Measurements from ENCODE around the gene PPHLN1.

Gene PPHLN1, protein sequence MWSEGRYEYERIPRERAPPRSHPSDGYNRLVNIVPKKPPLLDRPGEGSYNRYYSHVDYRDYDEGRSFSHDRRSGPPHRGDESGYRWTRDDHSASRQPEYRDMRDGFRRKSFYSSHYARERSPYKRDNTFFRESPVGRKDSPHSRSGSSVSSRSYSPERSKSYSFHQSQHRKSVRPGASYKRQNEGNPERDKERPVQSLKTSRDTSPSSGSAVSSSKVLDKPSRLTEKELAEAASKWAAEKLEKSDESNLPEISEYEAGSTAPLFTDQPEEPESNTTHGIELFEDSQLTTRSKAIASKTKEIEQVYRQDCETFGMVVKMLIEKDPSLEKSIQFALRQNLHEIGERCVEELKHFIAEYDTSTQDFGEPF

DNA sequence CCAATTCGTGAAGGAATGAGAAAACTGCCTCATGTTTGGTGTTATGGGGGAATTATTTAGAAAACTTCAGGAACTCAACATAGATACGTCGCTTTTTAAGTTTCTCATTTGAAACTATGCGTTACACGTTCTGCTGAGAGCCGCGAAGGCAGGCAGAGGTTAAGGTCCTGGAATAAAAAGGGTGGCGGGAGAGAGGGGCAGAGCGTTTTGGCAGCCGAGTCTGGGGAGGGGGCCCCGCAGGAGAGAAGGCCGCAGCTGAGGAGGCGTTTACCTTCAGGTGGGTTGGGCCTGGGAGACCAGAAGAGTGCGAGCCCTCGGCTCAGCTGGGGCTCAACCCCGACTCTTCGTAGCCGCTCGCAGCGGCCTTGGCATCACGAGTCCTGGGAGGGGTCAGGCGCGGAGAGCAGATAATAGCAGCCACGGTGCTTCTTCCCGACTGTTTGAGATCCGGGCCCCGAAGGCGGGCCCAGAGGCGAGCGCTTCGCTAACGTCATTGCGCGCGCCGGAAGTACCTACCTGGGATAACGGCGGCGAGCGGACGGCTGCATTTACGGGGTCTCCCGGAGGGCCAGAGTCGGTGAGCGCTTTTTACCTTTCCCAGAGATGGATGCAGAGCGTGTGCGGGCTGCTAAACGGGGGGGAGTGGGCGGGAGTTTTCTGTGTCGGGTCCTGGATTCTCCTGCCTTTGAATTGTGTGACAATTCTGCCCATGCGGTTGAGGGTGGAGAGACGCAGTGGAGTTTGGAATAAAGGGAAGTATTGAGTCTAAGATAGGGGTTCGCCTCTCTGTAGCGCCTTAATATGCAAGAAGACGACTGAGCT lies at the start of gene PPHLN1, which contains the start of gene ZCRB1:
TSS of gene PPHLN1 (plus strand) at position 515 of the 822 bp plus-strand sequence. CDS start 9,736 bp downstream, outside the sequence.
TSS of gene ZCRB1 (minus strand) at position 442 of the 822 bp plus-strand sequence. CDS start 1,992 bp downstream, outside the sequence.
- peak; percentile 58 to 71 for DNase-seq (ENCODE audit: low read depth in 2 of 2)

- DNase-seq (ENCODE audit: low read depth in 2 of 2), result no peak
These were observed 48.4 kb upstream of the PPHLN1 start for GRCh38 chr12:42277396-42278127.

DNA sequence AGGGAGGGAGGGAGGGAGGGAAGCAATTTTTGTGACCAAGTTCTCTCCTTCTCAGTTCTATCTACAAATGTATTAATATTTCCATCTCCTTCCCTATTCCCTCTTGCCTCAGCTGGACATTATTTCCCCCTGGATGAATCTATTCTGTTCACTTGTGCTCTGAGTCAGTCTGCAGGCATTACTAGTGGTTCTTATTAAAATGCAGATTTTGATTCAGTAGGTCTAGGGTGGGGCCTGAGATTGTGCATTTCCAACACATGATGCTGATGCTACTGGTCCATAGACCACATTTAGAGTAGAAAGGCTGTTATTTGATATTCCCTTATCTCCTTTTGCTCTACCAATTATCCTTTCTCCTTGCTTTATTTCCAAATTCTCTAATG lies 47.8 kb upstream of the PPHLN1 start:
- no peak for DNase-seq (ENCODE audit: low read depth in 2 of 2)

GRCh38 chr12:42281278-42281677 lies 44.7 kb upstream of the PPHLN1 start:
- no peak for DNase-seq (ENCODE audit: low read depth in 2 of 2)

DNA sequence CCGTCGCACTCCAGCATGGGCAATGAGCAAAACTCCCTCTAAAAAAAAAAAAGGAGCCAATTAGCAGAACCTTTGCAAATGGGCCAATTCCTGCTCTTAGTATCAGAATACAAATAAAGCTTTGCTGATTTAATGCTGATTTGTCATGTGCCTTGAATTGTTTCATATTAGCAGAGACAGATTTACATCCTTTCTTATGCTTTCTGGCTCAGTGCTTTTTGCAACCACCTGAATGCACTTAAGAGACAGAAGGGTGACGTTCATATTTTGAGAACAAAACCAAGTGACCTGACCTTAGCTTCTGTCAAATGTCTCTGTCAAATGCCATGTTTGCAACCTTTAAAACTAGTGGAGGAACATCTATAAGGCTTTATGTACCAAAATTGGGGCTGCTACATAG lies 44.1 kb upstream of the PPHLN1 start:
- no peak for DNase-seq (ENCODE audit: low read depth in 2 of 2)

DNA sequence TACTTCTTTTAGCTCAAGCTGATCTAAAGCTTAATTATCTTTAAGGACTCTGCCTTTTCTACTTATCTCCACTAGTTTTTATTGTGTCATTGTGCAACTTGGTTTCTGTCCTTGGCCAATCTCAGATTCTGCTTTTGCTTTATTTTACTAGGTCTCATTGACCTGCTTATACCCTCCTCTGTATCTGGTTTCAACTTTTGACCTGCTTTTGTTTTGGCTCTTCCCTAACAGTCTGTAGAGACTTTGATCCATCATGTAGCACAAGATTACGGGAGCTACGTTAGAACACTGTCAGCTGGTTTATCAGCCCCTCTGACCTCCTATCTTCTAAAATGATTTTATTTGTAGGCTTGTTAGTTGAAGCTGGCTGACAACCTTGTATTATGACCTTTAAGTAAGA lies 43.7 kb upstream of the PPHLN1 start:
- DNase-seq (ENCODE audit: low read depth in 2 of 2), result no peak

GRCh38 chr12:42283739-42284138 lies 42.2 kb upstream of the PPHLN1 start:
- DNase-seq (ENCODE audit: low read depth in 2 of 2), result no peak

- no peak for DNase-seq (ENCODE audit: low read depth in 2 of 2)
These were observed 41.8 kb upstream of the PPHLN1 start for GRCh38 chr12:42284157-42284556.

GRCh38 chr12:42284876-42285275 lies 41.1 kb upstream of the PPHLN1 start:
- no peak for DNase-seq (ENCODE audit: low read depth in 2 of 2)

DNA sequence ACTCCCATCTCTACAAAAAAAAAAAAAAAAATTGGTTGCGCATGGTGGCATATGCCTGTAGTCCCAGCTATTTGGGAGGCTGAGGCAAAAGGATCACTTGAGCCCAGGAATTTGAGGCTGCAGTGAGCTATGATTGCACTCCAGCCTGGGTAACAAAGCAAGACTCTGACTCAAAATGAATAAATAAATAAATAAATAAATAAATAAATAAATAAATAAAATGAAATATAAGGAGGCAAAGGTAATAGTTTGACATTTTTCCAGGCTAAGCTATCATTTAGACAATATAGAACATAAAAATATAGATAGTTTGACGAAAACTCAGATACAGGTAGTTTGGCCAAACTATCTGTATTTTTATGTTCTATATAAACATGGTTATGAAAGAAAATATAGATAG lies 40.5 kb upstream of the PPHLN1 start:
- DNase-seq (ENCODE audit: low read depth in 2 of 2), result no peak

- no peak for DNase-seq (ENCODE audit: low read depth in 2 of 2)
These were observed 39.2 kb upstream of the PPHLN1 start for GRCh38 chr12:42286741-42287140.

DNA sequence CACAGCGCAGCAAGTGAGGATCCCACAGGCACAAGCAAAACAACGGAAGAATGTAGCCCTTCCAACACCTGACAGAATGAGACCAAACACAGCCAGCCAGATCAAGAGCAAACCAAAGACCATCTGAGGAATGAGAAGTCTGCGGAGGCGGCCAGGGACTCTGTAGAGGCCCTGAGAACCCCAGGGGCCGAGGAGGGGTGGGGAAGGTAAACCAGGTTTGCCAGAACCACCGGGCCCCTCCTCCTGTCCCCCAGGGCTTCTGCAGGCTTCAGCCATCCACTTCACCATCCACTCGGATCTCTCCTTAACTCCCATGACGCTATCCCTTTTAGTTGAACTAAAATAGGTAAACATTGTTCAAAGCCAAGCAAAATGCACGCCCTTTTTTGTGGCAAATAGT lies 37.4 kb upstream of the PPHLN1 start:
- DNase-seq (ENCODE audit: low read depth in 2 of 2), result no peak

- DNase-seq (ENCODE audit: low read depth in 2 of 2), result no peak
These were observed 34.3 kb upstream of the PPHLN1 start for GRCh38 chr12:42291680-42292079.

- no peak for DNase-seq (ENCODE audit: low read depth in 2 of 2)
These were observed 29.4 kb upstream of the PPHLN1 start for GRCh38 chr12:42296503-42297109.

DNA sequence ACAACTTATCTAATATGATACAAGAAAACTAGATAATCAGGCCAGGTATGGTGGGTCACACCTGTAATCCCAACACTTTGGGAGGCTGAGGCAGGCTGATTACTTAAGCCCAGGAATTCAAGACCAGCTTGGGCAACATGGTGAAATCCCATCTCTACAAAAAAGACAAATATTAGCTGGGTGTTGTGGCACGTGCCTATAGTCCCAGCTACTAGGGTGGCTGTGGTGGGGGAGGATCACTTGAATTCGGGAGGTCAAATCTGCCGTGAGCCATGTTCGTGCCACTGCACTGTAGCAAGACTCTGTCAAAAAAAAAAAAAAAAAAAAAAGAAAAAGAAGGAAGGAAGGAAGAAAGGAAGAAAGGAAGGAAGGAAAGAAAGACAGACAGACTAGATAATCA lies 27.1 kb upstream of the PPHLN1 start:
- DNase-seq (ENCODE audit: low read depth in 2 of 2), result no peak

DNA sequence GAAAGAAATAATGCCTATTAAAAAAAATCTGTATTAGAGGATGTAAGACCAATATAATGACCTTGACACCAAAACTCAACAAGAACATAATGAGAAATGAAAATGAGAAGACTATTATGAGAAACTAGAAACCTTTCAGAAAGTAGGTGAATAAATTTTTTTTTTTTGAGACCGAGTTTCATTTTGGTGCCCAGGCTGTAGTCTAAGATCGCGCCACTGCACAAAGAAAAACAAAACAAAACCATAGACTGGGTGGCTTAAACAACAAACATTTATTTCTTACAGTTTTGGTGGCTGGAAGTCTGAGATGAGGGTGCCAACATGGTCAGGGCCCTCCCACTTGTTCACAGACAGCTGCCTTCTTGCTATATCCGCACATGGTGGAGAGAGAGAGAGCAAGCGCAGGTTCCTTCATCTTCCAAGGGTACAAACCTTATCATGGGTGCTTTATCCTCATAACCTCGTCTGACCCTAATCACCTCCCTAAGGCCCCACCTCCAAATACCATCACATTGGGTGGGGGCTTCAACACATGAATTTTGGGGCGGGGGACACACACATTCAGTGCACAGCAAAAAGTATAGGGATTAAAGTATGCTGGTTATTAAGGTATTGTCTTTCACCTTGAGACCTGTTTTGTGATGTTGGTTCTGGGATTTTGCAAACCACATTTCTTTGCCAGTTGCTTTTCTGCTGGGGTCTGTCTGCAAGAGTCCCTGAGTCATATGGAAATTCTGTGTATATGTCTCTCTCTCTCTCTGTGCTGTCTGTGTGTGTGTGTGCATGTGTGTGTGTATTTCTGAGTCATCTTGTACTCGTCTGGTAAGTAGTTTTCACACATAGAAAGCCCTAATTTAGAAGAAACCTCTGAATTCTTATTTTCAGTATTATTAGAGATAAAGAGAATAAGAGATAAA lies 26.3 kb upstream of the PPHLN1 start:
- peak; percentile 49 to 56 for DNase-seq (ENCODE audit: low read depth in 2 of 2)

GRCh38 chr12:42306297-42306696 lies 19.7 kb upstream of the PPHLN1 start:
- DNase-seq (ENCODE audit: low read depth in 2 of 2), result no peak

GRCh38 chr12:42308390-42308789 lies 17.6 kb upstream of the PPHLN1 start:
- no peak for DNase-seq (ENCODE audit: low read depth in 2 of 2)

DNA sequence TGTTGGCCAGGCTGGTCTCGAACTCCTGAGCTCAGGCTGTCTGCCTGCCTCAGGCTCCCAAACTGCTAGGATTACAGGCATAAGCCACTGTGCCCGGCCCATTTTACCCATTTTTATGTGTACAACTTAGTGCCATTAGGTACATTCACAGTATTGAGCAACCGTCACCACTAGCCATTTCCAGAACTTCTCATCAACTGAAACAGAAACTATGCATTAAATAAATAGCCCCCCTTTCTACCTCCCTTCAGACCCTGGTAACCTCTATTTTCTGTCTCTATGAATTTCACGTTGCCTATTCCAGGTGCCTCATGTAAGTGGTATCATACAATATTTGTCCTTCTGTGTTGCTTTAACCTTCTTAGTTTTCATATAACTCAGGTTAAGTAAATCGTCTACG lies 16.0 kb upstream of the PPHLN1 start:
- DNase-seq (ENCODE audit: low read depth in 2 of 2), result no peak

- no peak for DNase-seq (ENCODE audit: low read depth in 2 of 2)
These were observed 10.9 kb upstream of the PPHLN1 start for GRCh38 chr12:42315108-42315507.

DNA sequence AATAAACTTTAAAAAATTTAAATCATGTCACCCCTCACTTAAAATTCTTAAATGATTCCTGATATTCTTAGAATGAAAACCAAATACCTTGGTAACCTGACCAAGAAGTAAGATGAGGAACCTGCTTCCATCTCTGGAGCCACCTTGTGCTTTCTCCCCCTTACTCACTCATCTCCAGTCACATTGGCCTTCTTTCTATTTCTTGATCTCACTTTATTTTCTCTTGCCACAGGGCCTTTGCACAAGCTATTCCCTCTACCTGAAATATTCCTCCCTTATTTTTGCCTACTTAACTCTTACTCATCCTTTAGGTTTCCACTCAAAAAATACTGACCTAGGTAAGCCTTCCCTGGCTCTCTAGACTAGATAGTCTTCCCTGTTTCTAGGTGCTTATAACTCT lies 5.2 kb upstream of the PPHLN1 start:
- DNase-seq (ENCODE audit: low read depth in 2 of 2), result no peak

All from activated CD4-positive, alpha-beta T cell treated with anti-CD3 and anti-CD28 coated beads for 24 hours (primary cell).